Motor neuron (in vitro differentiated cells): ENCODE data around the gene GPRC5C. TPM values are rescaled to one million over a fixed set of nuclear protein-coding genes. Genes with fewer than 3 reads are reported as not detected.
A peak's percentile ranks its signal among the peaks of the same experiment; 100 is the strongest.

Experiments
- ATAC-seq, 8 experiments: fragments of 200-7000 bp; cut with Tn5 transposase; replicated peaks in 6 of 8; 2 replicates each; pipeline ENCODE4 v1.8.0; 2021; ENCODE audit warnings: mild to moderate bottlenecking in 8 of 8, moderate library complexity in 8 of 8
- H3K27ac ChIP-seq, 2 donors: fragments of 250-450 bp; sonication (Bioruptor Pico); 2 replicates each; pipeline ENCODE4 v1.9.0; 2021; ENCODE audit warnings: antibody characterized with exemption in 2 of 2, mild to moderate bottlenecking in 2 of 2, moderate library complexity in 1 of 2
- H3K4me1 ChIP-seq, 2 donors: fragments of 250-450 bp; sonication (Bioruptor Pico); replicated peaks in 1 of 2; 2 replicates each; pipeline ENCODE4 v1.6.1; 2021; ENCODE audit warnings: antibody characterized with exemption in 2 of 2, mild to moderate bottlenecking in 2 of 2, moderate library complexity in 1 of 2
- H3K4me3 ChIP-seq, 5 donors: fragments of 250-450 bp; sonication (Bioruptor Pico); 2 replicates each; pipeline ENCODE4 v1.9.0; 2021; ENCODE audit warnings: antibody characterized with exemption in 5 of 5, mild to moderate bottlenecking in 5 of 5, moderate library complexity in 4 of 5
- WGBS, 10 experiments: fragments of 450-650 bp; shearing (Covaris generic); methylation state at CpG; one replicate each; pipeline ENCODE4 v1.0.0; 2022; 5-methylcytosine and 5-hydroxymethylcytosine counted together
- in situ Hi-C, 9 experiments: fragments of 400-800 bp; cut with MboI; loops; one replicate each; pipeline ENCODE4 v1.15.0; 2021; ENCODE audit warnings: low sequenced_read_pairs in 9 of 9, low pct_unique_long_range_greater_than_20kb in 2 of 9; ENCODE audit not compliant: unreplicated experiment in 9 of 9
- total RNA-seq, 8 experiments: library from RNA; unstranded; fragments of 300-600 nt; gene quantifications; 2 replicates each; pipeline versions ENCODE4 v1.2.3 to v1.2.4, GENCODE V29; 2022

The GPRC5C gene
- total RNA-seq: 10 to 100 TPM in 5 of 8 experiments, 1 to 10 TPM in 3; 1.2 to 39.7 (median 19.8) TPM

DNA sequence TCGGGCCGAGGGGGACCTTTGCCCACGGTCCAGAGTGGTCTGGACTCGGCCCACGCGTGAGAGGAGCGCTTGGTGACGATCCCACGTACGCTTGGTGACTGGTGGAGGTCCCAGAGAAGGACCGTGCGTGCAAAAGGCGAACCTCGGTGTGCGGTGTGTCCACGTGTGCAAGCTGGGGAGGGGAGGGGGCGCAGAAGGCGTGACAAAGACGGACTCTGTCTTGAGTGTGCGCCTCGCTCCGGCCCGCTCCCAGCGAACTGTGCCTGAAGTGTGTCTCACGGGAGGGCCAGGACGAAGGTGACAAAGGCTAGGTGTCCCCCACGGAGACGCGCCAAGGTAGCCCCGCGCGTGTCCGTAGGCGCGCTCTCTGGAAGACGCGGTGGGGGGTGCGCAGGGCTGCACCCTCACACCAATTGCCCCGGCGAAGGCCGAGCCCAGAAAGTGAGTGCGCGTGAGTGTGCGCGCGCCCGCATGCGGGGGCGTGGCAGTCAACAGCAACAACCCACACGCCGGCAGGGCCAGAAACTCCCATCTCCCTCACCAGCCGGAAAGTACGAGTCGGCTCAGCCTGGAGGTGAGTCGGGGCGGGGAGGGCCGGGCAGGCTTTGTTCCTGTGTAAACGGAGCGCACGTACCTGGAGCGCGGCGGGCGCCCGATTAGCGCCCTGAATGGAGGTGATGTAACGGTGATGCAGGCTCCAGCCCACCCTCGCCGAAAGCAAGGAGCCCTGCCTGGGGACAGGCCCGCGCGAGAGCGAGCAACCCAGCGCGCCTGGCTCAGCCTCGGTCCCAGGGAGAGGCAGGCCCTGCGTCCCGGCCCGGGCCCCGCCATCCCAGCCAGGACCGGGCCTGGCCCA is at the start of gene GPRC5C:
Gene GPRC5C, plus strand, starts transcription at position 521 of the 856 bp plus-strand sequence. CDS start 7,689 bp downstream, outside the sequence.
- peak within 1 kb of the TSS; percentile 41 to 79 (median 63) for H3K4me3 ChIP-seq
- H3K27ac ChIP-seq: peak within 1 kb of the TSS in 1 of 2 donors; percentile 88
- ATAC-seq: peak; percentile 13 to 45 (median 33)
- peaks cover 15 to 33% of the 10 kb centered on the region in 2 donors for H3K4me1 ChIP-seq
- in situ Hi-C loops: no loop called here
- 0 to 20% (median 1%) methylated on average over 1 to 14 of the region's 81 CpGs; no CpG with 5 or more reads in 6 of the 10 experiments for WGBS, 10 experiments

DNA sequence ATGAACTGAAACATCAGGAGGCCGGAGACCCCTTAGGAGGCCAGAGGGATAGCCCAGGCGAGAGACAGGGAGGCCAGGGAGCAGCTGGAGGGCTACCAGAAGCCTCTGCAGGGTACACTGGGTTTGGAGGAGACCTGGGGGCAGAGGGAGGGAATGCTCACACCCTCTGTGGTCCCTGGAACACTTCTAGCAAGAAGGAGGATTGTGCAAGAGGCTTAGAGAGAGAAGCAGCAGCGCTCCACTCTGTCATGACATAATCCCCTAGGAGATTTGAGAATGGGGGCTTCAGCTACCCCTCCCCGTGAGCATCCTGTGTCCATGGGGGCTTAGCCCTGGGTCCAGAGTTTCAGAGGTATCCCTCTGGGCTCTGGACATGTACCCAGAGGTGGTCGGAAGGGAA is 48.7 kb upstream of the GPRC5C start:
- Histone ChIP-seq H3K27ac (no peak overlapping the region), H3K4me1 (peaks cover 3 to 12% of the 10 kb centered on the region in 2 donors), H3K4me3 (no peak overlapping the region)
- no peak for ATAC-seq
- in situ Hi-C loops: no loop called here
- 89 to 100% methylated on average over 1 to 3 of the region's 5 CpGs; no CpG with 5 or more reads in 8 of the 10 experiments for WGBS, 10 experiments

DNA sequence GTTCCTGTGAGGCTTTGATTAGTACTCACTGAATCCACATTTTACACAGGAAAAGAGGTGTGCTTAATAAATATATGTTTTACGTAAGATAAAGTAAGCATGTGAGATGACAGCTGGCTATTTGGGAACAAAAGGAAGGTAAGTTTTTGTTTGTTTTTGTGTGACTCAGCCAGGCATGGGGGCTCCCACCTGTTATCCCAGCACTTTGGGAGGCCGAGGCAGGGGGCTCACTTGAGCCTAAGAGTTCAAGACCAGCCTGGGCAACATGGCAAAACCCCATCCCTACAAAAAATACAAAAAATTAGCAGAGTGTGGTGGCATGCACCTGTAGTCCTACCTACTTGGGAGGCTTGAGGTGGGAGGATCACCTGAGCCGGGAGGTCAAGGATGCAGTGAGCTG is 46.7 kb upstream of the GPRC5C start:
- ATAC-seq: no peak
- 47 to 100% (median 82%) methylated on average over 2 to 3 of the region's 3 CpGs for WGBS, 10 experiments
- Histone ChIP-seq H3K4me1 (peaks cover 0 to 4% of the 10 kb centered on the region in 2 donors), H3K4me3 (no peak overlapping the region), H3K27ac (no peak overlapping the region)
- in situ Hi-C loops: no loop called here

- H3K27ac ChIP-seq: no peak overlapping the region
- 0 to 92% (median 79%) methylated on average over 1 to 7 of the region's 8 CpGs; no CpG with 5 or more reads in 2 of the 10 experiments for WGBS, 10 experiments
- no peak for ATAC-seq
- H3K4me1 ChIP-seq: no peaks in the 10 kb centered on the region
- H3K4me3 ChIP-seq: no peak overlapping the region
- in situ Hi-C loops: no loop called here
Measured at GRCh38 chr17:74386386-74386785, 45.5 kb upstream of the GPRC5C start.

DNA sequence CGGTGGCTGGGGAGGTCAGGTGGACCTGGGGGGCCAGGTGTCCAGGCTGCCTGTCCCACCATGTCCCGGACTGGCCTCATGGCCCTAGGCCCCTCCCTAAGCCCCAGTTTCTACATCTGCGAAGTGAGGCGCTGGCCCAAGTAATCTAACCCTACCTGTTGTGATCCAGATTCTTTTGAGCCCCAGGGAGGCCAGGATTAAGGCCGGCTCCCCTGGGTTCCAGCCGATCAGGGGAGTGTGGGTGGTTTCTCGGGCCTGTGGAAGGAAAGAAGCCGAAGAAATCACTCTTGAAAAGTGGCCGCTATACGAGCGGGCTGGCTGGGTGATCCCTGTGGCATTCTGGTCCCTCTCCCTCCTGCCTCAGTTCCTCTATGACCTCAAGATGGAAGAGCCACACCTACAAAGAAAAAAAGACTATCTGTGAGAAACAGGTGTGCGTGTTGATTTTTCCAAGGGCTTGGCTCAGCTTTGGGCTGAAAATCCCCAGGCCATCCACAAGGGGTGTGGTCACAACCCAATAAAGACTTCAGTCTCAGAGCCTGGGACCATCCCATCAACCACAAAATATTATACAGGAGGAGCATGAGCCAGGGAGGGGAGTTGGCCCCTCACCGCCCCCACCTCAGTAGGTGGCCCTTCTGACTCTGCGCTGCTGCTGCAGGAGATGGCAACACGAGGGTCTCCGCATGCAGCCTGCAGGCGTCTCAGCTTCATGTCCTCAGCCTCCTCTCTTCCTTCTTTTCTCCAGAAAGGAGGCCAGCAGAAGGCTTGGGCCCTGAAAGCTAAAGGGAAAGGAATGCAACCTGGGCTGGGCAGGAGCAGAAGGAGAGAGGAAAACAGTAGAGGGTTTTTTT is 44.3 kb upstream of the GPRC5C start:
- in situ Hi-C loops: no loop called here
- Histone ChIP-seq H3K4me3 (no peak overlapping the region), H3K4me1 (no peaks in the 10 kb centered on the region), H3K27ac (no peak overlapping the region)
- ATAC-seq: no peak
- WGBS, 10 experiments: 20 to 88% (median 67%) methylated on average over 1 to 12 of the region's 17 CpGs; no CpG with 5 or more reads in 2 of the 10 experiments

DNA sequence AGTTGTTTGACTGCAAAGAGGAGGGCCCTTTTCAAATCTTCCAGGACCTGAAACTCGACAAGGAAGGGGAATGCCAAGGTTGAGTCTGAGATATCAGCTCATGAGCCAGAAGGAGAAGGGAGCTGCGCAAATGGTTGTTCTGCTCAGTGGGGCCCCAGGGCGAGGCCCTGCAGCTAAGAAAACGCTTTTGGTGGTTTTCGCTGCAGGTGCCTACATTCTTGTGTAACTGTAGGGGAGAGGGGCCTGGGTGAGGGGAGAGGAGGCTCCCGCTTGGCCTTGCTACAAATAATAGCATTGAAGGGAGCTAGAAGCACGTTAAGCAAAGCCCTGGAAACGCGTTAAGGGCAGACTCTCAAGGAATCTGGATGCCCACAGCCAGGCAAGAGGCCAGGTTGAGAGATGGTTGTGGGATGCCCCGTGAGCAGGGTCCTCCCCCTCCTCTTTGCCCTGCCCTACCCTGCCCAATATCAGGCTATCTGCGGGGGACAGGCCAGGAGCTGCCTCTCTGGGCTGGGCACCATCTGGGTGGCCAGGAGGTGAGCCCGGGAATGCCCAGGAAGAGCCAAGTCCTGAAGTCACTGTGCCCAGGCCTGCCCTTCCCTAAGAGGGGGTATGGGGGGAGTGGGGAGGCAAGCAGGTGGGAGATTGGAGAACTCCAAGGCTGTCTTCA is 42.7 kb upstream of the GPRC5C start:
- no peak overlapping the region for H3K4me3 ChIP-seq
- peaks cover 0 to 5% of the 10 kb centered on the region in 2 donors for H3K4me1 ChIP-seq
- 35 to 70% (median 50%) methylated on average over 2 to 9 of the region's 12 CpGs; no CpG with 5 or more reads in 3 of the 10 experiments for WGBS, 10 experiments
- peak in 1 of 8 experiments; percentile 44 for ATAC-seq
- no peak overlapping the region for H3K27ac ChIP-seq
- in situ Hi-C loops: no loop called here

GRCh38 chr17:74389937-74390679 is 41.8 kb upstream of the GPRC5C start:
- in situ Hi-C loops: no loop called here
- ATAC-seq: no peak
- Histone ChIP-seq H3K4me3 (no peak overlapping the region), H3K4me1 (peaks cover 0 to 5% of the 10 kb centered on the region in 2 donors), H3K27ac (no peak overlapping the region)
- WGBS, 10 experiments: 0 to 72% (median 54%) methylated on average over 1 to 2 of the region's 2 CpGs

- WGBS, 10 experiments: 25 to 90% (median 79%) methylated on average over 3 to 10 of the region's 11 CpGs; no CpG with 5 or more reads in 1 of the 10 experiments
- Histone ChIP-seq H3K27ac (no peak overlapping the region), H3K4me1 (peaks cover 0 to 5% of the 10 kb centered on the region in 2 donors), H3K4me3 (no peak overlapping the region)
- in situ Hi-C loops: no loop called here
- ATAC-seq: no peak
Measured at GRCh38 chr17:74390680-74391653, 40.9 kb upstream of the GPRC5C start.

- H3K4me3 ChIP-seq: no peak overlapping the region
- WGBS, 10 experiments: 0 to 100% (median 50%) methylated on average over 1 to 4 of the region's 5 CpGs; no CpG with 5 or more reads in 2 of the 10 experiments
- H3K4me1 ChIP-seq: peaks cover 0 to 5% of the 10 kb centered on the region in 2 donors
- in situ Hi-C loops: no loop called here
- ATAC-seq: no peak
- H3K27ac ChIP-seq: no peak overlapping the region
Measured at GRCh38 chr17:74391771-74392170, 40.1 kb upstream of the GPRC5C start.

GRCh38 chr17:74392848-74393247 is 39.0 kb upstream of the GPRC5C start:
- WGBS, 10 experiments: 0 to 100% (median 67%) methylated on average over 1 to 3 of the region's 5 CpGs; no CpG with 5 or more reads in 3 of the 10 experiments
- Histone ChIP-seq H3K4me3 (no peak overlapping the region), H3K27ac (no peak overlapping the region), H3K4me1 (peaks cover 0 to 5% of the 10 kb centered on the region in 2 donors)
- in situ Hi-C loops: no loop called here
- ATAC-seq: peak in 1 of 8 experiments; percentile 52

DNA sequence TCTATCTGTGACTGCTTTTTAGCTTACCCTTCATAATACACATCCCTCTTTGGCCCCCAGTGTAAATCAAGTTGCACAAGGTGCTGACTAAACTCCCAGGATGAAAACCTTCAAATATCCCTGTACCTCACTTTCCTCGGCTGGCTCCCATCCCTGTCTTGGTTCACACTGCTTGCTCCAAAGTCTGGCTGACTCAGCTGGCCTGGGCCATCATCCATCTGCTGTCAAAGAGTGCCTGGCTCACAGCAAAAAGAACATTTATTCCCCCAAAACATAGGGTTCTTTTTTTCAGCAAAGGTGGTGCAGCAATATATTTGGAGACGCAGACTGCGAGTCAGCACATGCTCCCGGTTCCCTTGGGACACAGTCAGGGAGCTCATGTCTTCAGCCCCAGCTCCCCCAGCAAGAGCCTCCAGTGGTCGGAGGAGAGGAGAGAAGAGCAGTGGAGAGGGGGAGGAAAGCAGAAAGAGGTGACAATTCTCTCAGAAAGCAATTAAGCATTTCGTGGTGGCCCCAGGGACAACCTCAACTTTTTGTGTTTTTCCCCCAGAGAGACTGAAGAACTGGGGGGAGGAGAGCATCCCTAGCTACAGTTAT is 38.4 kb upstream of the GPRC5C start:
- Histone ChIP-seq H3K4me3 (no peak overlapping the region), H3K4me1 (peaks cover 0 to 5% of the 10 kb centered on the region in 2 donors), H3K27ac (no peak overlapping the region)
- in situ Hi-C loops: no loop called here
- ATAC-seq: peak in 2 of 8 experiments; percentile 27 to 46
- 0 to 90% (median 55%) methylated on average over 1 to 4 of the region's 6 CpGs; no CpG with 5 or more reads in 2 of the 10 experiments for WGBS, 10 experiments
